GM19395 (cell line): ENCODE data around the gene FBXL17.
"Not testable (repeated sequence)": the region's sequence is repeated elsewhere in the genome, so short reads cannot be mapped to it uniquely, and the experiment has no call there.

Experiments used
- ATAC-seq: cut with Tn5 transposase; IDR thresholded peaks from one replicate; pipeline ENCODE4 v1.9.1; 2021; ENCODE audit warnings: mild to moderate bottlenecking, moderate library complexity; ENCODE audit not compliant: unreplicated experiment

The FBXL17 gene

DNA sequence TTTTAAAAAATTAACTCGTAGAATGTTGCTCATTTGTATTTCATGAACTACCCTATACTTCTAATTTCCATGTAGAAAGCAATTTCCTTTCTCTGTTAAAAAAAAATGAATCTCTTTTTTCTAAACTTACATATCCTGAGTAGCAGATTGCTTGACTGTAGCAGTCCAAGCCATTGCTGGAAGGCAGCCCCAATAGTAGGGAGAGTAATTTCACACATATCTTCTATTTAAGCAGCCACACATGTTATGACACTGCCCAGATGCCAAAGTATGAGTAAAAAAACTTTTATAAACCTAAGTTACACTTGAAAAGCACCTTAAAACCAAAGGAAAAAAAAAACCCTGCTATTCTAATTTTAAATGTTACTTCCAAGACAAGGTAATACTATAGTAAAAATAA, 69.6 kb downstream of the FBXL17 start:
- ATAC-seq = no peak

- ATAC-seq = no peak
Measured at GRCh38 chr5:108311682-108312081, 70.2 kb downstream of the FBXL17 start.

- no peak for ATAC-seq
Measured at GRCh38 chr5:108303611-108304010, 78.3 kb downstream of the FBXL17 start.

DNA sequence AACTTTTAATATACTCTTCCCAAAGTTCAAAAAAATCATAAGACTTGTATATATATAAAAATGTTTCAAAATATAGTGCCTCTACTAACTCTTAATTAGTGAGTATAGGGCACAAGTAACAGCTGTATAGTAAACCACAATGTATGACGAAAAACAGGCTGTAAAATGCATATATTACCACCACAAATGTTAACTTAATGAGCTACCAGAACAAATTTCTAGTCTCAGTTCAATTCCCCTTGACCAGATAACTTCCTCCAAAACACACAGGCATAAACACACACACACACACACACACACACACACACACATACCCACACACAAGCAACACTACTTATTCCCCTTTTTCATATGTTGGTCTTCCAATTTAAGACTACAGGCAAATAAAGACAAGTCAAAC, 78.8 kb downstream of the FBXL17 start:
- no peak for ATAC-seq

GRCh38 chr5:108297042-108297601, 84.8 kb downstream of the FBXL17 start:
- no peak for ATAC-seq

DNA sequence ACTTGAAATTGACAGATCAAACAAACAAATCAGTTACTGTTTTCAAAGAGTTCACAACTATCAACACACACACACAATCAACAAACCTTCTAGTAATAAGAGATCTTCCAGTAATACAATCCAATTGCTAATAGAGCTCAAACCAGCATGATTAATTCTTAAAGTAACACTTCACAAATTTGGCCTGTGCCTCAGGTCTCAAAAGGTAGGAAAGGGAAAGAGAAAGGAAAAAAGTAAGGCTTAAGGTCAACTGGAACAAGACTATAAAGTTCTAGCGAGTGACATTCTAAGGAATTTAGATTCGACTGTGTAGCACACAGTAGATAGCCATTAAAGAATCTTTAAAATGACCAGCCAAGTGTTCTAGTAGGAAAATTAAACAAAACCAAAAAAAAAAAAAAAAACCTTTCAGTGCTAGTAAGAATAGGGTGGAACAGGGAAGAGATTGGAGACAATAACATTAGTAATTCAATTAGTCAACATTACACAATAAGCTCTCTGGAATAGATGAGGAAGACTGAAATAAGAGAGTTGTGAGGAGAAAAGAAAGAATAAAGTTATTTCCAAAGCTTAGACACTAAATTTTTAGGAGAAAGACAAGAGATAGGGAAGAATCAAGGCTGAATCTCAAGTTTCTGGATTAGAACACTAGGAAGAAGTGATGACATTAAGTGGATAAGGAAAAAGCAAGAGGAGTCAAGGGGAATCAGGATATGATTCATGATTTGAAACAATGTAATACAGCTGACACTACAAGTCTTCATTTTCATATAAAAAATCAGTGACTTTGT, 86.1 kb downstream of the FBXL17 start:
- no peak for ATAC-seq

GRCh38 chr5:108280960-108281569, 100.8 kb downstream of the FBXL17 start:
- no peak for ATAC-seq

GRCh38 chr5:108280248-108280647, 101.7 kb downstream of the FBXL17 start:
- ATAC-seq = no peak

GRCh38 chr5:108278285-108279240, 103.3 kb downstream of the FBXL17 start:
- no peak for ATAC-seq

GRCh38 chr5:108276187-108277050, 105.5 kb downstream of the FBXL17 start:
- ATAC-seq = no peak

GRCh38 chr5:108274080-108274479, 107.8 kb downstream of the FBXL17 start:
- ATAC-seq = not testable (repeated sequence)

DNA sequence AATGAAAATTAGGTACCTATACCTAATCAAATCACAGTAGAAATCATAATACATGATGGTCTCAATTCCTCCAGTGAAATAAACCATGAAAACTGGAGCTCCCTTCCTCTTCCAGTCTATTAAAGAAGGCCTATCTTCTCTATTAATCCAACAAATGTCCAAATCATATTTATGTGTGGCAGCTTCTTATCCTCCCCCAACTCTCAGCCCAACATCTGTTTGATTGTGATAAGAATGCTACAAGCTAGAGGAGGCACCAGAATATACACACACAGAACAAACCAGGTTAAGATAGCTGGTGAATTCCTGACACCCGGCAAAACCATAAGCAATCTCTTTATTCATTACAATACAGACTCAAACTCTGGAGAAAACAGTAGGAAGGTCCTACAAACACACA, 110.8 kb downstream of the FBXL17 start:
- ATAC-seq = no peak

DNA sequence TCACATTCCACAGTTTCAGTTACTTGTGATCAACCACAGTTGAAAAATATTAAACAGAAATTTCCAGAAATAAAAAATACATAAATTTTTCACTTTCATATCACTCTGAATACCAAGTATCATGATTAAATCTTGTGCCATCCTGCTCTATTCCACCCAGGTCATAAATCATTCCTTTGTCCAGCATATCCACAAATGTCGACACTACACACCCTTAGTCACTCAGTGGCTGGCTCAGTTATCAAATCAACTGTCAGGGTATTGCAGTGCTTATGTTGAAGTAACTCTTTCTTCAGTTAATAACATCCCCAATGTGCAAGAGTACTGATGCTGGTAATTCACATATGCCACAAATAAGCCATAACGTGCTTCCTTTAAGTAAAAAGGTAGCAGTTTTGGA, 115.7 kb downstream of the FBXL17 start:
- no peak for ATAC-seq

GRCh38 chr5:108264533-108264932, 117.4 kb downstream of the FBXL17 start:
- no peak for ATAC-seq

- no peak for ATAC-seq
Measured at GRCh38 chr5:108263338-108263737, 118.6 kb downstream of the FBXL17 start.

DNA sequence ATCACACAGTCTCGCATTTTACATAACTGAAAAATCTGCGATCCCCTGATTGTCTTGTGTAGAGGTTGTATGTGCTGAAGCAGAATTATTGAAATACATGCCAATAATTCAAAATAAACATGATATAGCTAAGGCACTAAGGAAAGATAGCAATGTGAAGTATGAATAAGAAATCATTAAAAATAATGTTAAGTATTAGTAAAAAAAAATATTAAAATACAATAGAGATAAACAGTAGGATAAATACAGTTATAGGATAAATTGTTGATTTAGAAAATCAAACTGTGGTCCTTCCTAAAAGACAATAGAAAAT, 121.1 kb downstream of the FBXL17 start:
- ATAC-seq = no peak

DNA sequence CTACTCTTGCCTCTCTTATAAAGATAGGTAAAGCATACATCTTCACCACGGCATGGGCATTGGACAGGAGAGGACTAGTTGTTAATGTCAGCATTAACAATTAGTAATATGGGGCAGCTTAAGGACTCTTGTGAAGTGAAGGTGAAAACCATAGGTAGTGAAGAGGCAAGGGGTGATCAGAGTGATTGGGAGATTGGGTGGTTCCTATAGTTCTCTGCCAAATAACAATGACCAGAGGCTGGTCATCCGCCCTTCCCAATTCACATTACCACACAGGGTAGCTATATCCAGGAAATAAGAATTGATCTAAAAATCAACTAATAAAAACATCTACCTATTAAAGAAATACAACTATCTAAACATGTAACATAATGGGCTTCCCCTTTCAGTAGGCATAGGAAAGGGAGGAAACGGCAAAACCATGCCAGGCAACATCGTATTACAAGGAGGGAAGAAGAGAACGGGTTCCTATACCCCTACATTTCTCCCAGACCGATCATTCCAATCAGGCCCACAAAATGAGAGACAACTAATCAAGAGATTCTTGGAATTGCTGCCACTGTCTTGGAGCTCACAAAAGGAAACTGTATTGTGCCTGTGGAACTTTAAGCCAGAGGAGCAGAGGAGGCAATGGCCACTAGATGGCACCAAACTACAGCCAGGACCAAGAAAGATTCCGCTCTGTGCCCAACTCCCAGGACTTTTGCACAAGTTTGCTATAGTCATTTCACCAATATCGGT, 121.6 kb downstream of the FBXL17 start:
- peak; percentile 95 for ATAC-seq

GRCh38 chr5:108259306-108259705, 122.6 kb downstream of the FBXL17 start:
- peak; percentile 46 for ATAC-seq

- ATAC-seq = no peak
Measured at GRCh38 chr5:108257996-108258395, 123.9 kb downstream of the FBXL17 start.

DNA sequence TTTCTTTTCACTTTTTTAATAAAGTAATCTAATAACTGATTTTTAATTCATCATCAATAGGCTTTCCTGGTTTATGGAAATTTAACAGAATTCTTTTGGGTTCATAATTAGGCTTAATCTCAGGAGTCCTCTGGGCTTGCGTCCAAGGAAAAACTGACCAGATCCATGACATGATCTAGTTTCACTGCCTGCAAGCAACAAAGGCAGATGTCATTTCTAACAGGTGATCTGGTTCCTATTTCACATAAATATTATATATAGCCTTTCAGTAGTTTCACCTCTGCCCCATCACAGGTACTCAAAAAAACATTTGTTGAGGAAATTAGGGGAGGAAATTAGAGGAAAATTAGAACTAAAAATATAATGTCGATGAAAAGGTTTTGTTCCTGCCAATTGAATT, 126.4 kb downstream of the FBXL17 start:
- ATAC-seq = no peak
